HL-60 (cell line): ENCODE data around the gene ABCA2.

Experiments
- DNase-seq, 2 experiments: peaks; one replicate each; pipeline ENCODE4 v3.0.0-alpha.2; 2010 to 2020; ENCODE audit warnings: low read depth in 1 of 2, low spot score in 1 of 2
- H3K27ac ChIP-seq: fragments of 250-450 bp; sonication (Bioruptor Pico); replicated peaks from 2 replicates; pipeline ENCODE4 v1.5.1; 2020; ENCODE audit warnings: mild to moderate bottlenecking, moderate library complexity
- H3K27me3 ChIP-seq: fragments of 250-450 bp; sonication (Bioruptor Pico); 2 replicates; pipeline ENCODE4 v1.5.1; 2021; ENCODE audit warnings: mild to moderate bottlenecking, moderate library complexity; ENCODE audit not compliant: insufficient read depth, poor library complexity, severe bottlenecking
- H3K4me3 ChIP-seq: replicated peaks from 2 replicates; pipeline ENCODE4 v1.5.1; 2011; ENCODE audit warnings: mild to moderate bottlenecking, control low read depth, low read length; ENCODE audit not compliant: insufficient read depth
- CTCF ChIP-seq: IDR thresholded peaks from one replicate; pipeline ENCODE4 v1.5.1; 2011; ENCODE audit warnings: low read length, control low read depth, inconsistent platforms; ENCODE audit not compliant: insufficient read depth
- GABPA ChIP-seq: IDR thresholded peaks from 2 replicates; pipeline ENCODE4 v1.6.1; 2012; ENCODE audit warnings: low read depth
- POLR2AphosphoS5 ChIP-seq: IDR thresholded peaks from 2 replicates; pipeline ENCODE4 v1.6.1; 2012; ENCODE audit warnings: low read depth
- REST ChIP-seq: IDR thresholded peaks from 2 replicates; pipeline ENCODE4 v1.6.1; 2012; ENCODE audit warnings: low read depth; ENCODE audit not compliant: insufficient replicate concordance
- SPI1 ChIP-seq: IDR thresholded peaks from 2 replicates; pipeline ENCODE4 v1.6.1; 2012; ENCODE audit warnings: low read depth, mild to moderate bottlenecking, borderline replicate concordance

ABCA2 gene

GRCh38 chr9:137000177-137000930 lies 27.7 kb downstream of the ABCA2 start:
- Histone ChIP-seq H3K27me3 (no peaks in the 10 kb centered on the region), H3K4me3 (no peak overlapping the region), H3K27ac (peak overlapping the region; percentile 49)
- TF ChIP-seq GABPA (no peak), POLR2AphosphoS5 (peak; percentile 75), REST (no peak), CTCF (no peak)
- peak; percentile 83 to 85 for DNase-seq

GRCh38 chr9:136997830-136998234 lies 30.2 kb downstream of the ABCA2 start:
- Histone ChIP-seq H3K27me3 (no peaks in the 10 kb centered on the region), H3K4me3 (no peak overlapping the region), H3K27ac (no peak overlapping the region)
- TF ChIP-seq POLR2AphosphoS5 (no peak), CTCF (no peak), SPI1 (no peak), GABPA (no peak), REST (no peak)
- no peak for DNase-seq

- no peak overlapping the region for H3K27ac ChIP-seq
- no peak overlapping the region for H3K4me3 ChIP-seq
- no peak for TF ChIP-seq GABPA
- TF ChIP-seq REST = no peak
- TF ChIP-seq CTCF = no peak
- TF ChIP-seq SPI1 = no peak
- TF ChIP-seq POLR2AphosphoS5 = no peak
These were observed 30.7 kb downstream of the ABCA2 start for GRCh38 chr9:136997371-136997770.

More at GRCh38 chr9:136997371-136997770, 30.7 kb downstream of the ABCA2 start:
- no peak for DNase-seq
- H3K27me3 ChIP-seq = no peaks in the 10 kb centered on the region
